ENCODE results near the gene BTBD17.

BTBD17 gene

GRCh38 chr17:74387365-74388218, 25.9 kb upstream of the BTBD17 start:
- DNase-seq = no peak

GRCh38 chr17:74386386-74386785, 24.7 kb upstream of the BTBD17 start:
- DNase-seq = no peak

GRCh38 chr17:74385201-74385600, 23.5 kb upstream of the BTBD17 start:
- no peak for DNase-seq

GRCh38 chr17:74383141-74383540, 21.5 kb upstream of the BTBD17 start:
- no peak for DNase-seq

GRCh38 chr17:74380959-74381808, 19.5 kb upstream of the BTBD17 start:
- no peak for DNase-seq

GRCh38 chr17:74380086-74380958, 18.7 kb upstream of the BTBD17 start:
- peak; percentile 53 for DNase-seq

GRCh38 chr17:74379495-74380085, 17.9 kb upstream of the BTBD17 start:
- peak; percentile 88 for DNase-seq

GRCh38 chr17:74374858-74375257, 13.2 kb upstream of the BTBD17 start:
- DNase-seq = no peak

- peak; percentile 64 for DNase-seq
These were observed 12.4 kb upstream of the BTBD17 start for GRCh38 chr17:74373838-74374606.

- DNase-seq = no peak
These were observed 10.8 kb upstream of the BTBD17 start for GRCh38 chr17:74372426-74372825.

GRCh38 chr17:74371653-74372147, 10.0 kb upstream of the BTBD17 start:
- DNase-seq = no peak

- DNase-seq = no peak
These were observed 8.2 kb upstream of the BTBD17 start for GRCh38 chr17:74369665-74370490.

- DNase-seq = peak; percentile 63
These were observed 7.6 kb upstream of the BTBD17 start for GRCh38 chr17:74369221-74369620.

- DNase-seq = peak; percentile 71
These were observed 6.8 kb upstream of the BTBD17 start for GRCh38 chr17:74368341-74369081.

GRCh38 chr17:74367206-74367605, 5.5 kb upstream of the BTBD17 start, which contains the start of gene GPR142:
TSS of gene GPR142 (plus strand) at chr17:74367506. CDS start at chr17:74369541, 2,035 bp downstream.
- no peak for DNase-seq

- peak; percentile 56 for DNase-seq
These were observed 1.3 kb upstream of the BTBD17 start for GRCh38 chr17:74362810-74363498.

GRCh38 chr17:74362069-74362405, 369 bp upstream of the BTBD17 start:
- no peak for DNase-seq

GRCh38 chr17:74360899-74361229, 804 bp downstream of the BTBD17 start:
- DNase-seq = no peak

GRCh38 chr17:74359916-74360315, 1.8 kb downstream of the BTBD17 start:
- no peak for DNase-seq
